ENCODE results near the gene EFCAB8.
"Not testable (repeated sequence)": the region's sequence is repeated elsewhere in the genome, so short reads cannot be mapped to it uniquely, and the experiment has no call there.

The EFCAB8 gene

GRCh38 chr20:32869562-32869961 lies 10.8 kb downstream of the EFCAB8 start:
- no peaks in the 10 kb centered on the region for H3K9me3 ChIP-seq (ENCODE audit: control insufficient read depth in 2 of 2, low read length in 2 of 2)
- H3K9ac ChIP-seq (ENCODE audit: low read length in 2 of 2) = no peak overlapping the region
- no peaks in the 10 kb centered on the region for H3K36me3 ChIP-seq (ENCODE audit: control insufficient read depth in 2 of 2, insufficient read depth in 2 of 2, low read length in 2 of 2)
- H3K4me1 ChIP-seq (ENCODE audit: control insufficient read depth, insufficient read depth, low read length) = no peaks in the 10 kb centered on the region
- no peak overlapping the region for H3K4me3 ChIP-seq (ENCODE audit: low read length in 2 of 2)
- H3K27ac ChIP-seq (ENCODE audit: low read length) = no peak overlapping the region
- H3K27me3 ChIP-seq (ENCODE audit: control insufficient read depth in 1 of 2, insufficient read depth in 2 of 2, low read length in 2 of 2) = no peaks in the 10 kb centered on the region

DNA sequence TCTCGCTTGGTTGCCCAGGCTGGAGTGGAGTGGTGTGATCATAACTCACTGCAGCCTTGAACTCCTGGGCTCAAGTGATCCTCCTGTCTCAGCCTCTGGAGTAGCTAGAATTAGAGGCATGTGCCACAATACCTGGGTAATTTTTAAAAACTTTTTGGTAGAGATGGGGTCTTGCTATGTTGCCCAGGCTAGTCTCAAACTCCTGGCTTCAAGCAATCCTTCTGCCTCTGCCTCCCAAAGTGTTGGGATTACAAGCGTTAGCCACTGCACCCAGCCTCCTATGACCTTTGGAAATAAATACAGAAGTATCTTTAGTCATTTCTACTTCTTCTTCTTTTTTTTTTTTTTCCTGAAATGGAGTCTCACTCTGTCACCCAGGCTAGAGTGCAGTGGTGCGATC lies 11.8 kb downstream of the EFCAB8 start:
- not testable (repeated sequence) for H3K36me3 ChIP-seq (ENCODE audit: control insufficient read depth in 2 of 2, insufficient read depth in 2 of 2, low read length in 2 of 2); H3K9me3 ChIP-seq (ENCODE audit: control insufficient read depth in 2 of 2, low read length in 2 of 2); H3K27ac ChIP-seq (ENCODE audit: low read length); H3K9ac ChIP-seq (ENCODE audit: low read length in 2 of 2); H3K27me3 ChIP-seq (ENCODE audit: control insufficient read depth in 1 of 2, insufficient read depth in 2 of 2, low read length in 2 of 2); H3K4me1 ChIP-seq (ENCODE audit: control insufficient read depth, insufficient read depth, low read length); H3K4me3 ChIP-seq (ENCODE audit: low read length in 2 of 2)

DNA sequence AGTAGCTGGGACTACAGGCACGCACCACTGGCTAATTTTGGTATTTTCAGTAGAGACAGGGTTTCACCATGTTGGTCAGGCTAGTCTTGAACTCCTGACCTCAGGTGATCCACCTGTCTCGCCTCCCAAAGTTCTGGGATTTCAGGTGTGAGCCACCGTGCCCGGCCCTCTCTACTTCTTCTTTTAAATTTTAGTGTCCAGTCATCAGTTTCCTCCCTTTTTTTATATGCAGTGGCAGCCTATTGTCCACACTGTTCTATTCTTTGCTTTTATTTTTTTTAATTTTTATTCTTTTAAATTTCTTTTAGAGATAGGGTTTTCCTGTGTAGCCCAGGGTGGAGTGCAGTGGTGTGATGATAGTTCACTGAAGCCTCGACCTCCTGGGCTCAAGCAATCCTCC lies 12.3 kb downstream of the EFCAB8 start:
- Histone ChIP-seq H3K9me3 (ENCODE audit: control insufficient read depth in 2 of 2, low read length in 2 of 2) (no peaks in the 10 kb centered on the region), H3K27me3 (ENCODE audit: control insufficient read depth in 1 of 2, insufficient read depth in 2 of 2, low read length in 2 of 2) (no peaks in the 10 kb centered on the region), H3K4me3 (ENCODE audit: low read length in 2 of 2) (no peak overlapping the region), H3K4me1 (ENCODE audit: control insufficient read depth, insufficient read depth, low read length) (no peaks in the 10 kb centered on the region), H3K9ac (ENCODE audit: low read length in 2 of 2) (no peak overlapping the region), H3K27ac (ENCODE audit: low read length) (no peak overlapping the region), H3K36me3 (ENCODE audit: control insufficient read depth in 2 of 2, insufficient read depth in 2 of 2, low read length in 2 of 2) (no peaks in the 10 kb centered on the region)

GRCh38 chr20:32871627-32872160 lies 13.0 kb downstream of the EFCAB8 start:
- no peaks in the 10 kb centered on the region for H3K9me3 ChIP-seq (ENCODE audit: control insufficient read depth in 2 of 2, low read length in 2 of 2)
- no peak overlapping the region for H3K27ac ChIP-seq (ENCODE audit: low read length)
- H3K4me1 ChIP-seq (ENCODE audit: control insufficient read depth, insufficient read depth, low read length) = no peaks in the 10 kb centered on the region
- no peak overlapping the region for H3K4me3 ChIP-seq (ENCODE audit: low read length in 2 of 2)
- H3K36me3 ChIP-seq (ENCODE audit: control insufficient read depth in 2 of 2, insufficient read depth in 2 of 2, low read length in 2 of 2) = no peaks in the 10 kb centered on the region
- H3K27me3 ChIP-seq (ENCODE audit: control insufficient read depth in 1 of 2, insufficient read depth in 2 of 2, low read length in 2 of 2) = no peaks in the 10 kb centered on the region
- no peak overlapping the region for H3K9ac ChIP-seq (ENCODE audit: low read length in 2 of 2)

DNA sequence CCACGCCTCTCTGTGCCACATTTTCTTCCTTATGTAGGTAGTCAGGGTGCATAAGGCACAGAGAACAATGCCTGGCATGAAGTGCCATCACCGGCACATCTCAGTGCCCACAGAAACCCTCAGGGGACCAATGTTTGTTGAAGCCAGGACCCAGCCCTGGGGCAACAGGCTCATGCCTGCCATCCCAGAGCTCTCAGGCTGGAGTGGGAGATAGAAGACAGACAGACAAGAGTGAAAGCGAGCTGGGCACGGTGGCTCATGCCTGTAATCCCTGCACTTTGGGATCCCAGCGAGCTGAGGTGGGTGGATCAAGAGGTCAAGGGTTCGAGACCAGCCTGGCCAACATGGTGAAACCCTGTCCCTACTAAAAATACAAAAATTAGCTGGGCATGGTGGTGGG lies 13.5 kb downstream of the EFCAB8 start:
- Histone ChIP-seq H3K9me3 (ENCODE audit: control insufficient read depth in 2 of 2, low read length in 2 of 2) (no peaks in the 10 kb centered on the region), H3K9ac (ENCODE audit: low read length in 2 of 2) (no peak overlapping the region), H3K4me1 (ENCODE audit: control insufficient read depth, insufficient read depth, low read length) (no peaks in the 10 kb centered on the region), H3K4me3 (ENCODE audit: low read length in 2 of 2) (no peak overlapping the region), H3K27me3 (ENCODE audit: control insufficient read depth in 1 of 2, insufficient read depth in 2 of 2, low read length in 2 of 2) (no peaks in the 10 kb centered on the region), H3K27ac (ENCODE audit: low read length) (no peak overlapping the region), H3K36me3 (ENCODE audit: control insufficient read depth in 2 of 2, insufficient read depth in 2 of 2, low read length in 2 of 2) (no peaks in the 10 kb centered on the region)

- no peak overlapping the region for H3K4me3 ChIP-seq (ENCODE audit: low read length in 2 of 2)
Observed at GRCh38 chr20:32875673-32876072, 16.9 kb downstream of the EFCAB8 start.

GRCh38 chr20:32877507-32877906 lies 18.8 kb downstream of the EFCAB8 start:
- no peak overlapping the region for H3K9ac ChIP-seq (ENCODE audit: low read length in 2 of 2)
- H3K27me3 ChIP-seq (ENCODE audit: control insufficient read depth in 1 of 2, insufficient read depth in 2 of 2, low read length in 2 of 2) = no peaks in the 10 kb centered on the region
- H3K4me1 ChIP-seq (ENCODE audit: control insufficient read depth, insufficient read depth, low read length) = peaks cover 6% of the 10 kb centered on the region
- no peaks in the 10 kb centered on the region for H3K9me3 ChIP-seq (ENCODE audit: control insufficient read depth in 2 of 2, low read length in 2 of 2)
- peak overlapping the region; percentile 31 for H3K27ac ChIP-seq (ENCODE audit: low read length)
- H3K4me3 ChIP-seq (ENCODE audit: low read length in 2 of 2) = no peak overlapping the region
- H3K36me3 ChIP-seq (ENCODE audit: control insufficient read depth in 2 of 2, insufficient read depth in 2 of 2, low read length in 2 of 2) = no peaks in the 10 kb centered on the region

More at GRCh38 chr20:32875673-32876072, 16.9 kb downstream of the EFCAB8 start:
- H3K9ac ChIP-seq (ENCODE audit: low read length in 2 of 2) = no peak overlapping the region
- no peaks in the 10 kb centered on the region for H3K9me3 ChIP-seq (ENCODE audit: control insufficient read depth in 2 of 2, low read length in 2 of 2)
- H3K36me3 ChIP-seq (ENCODE audit: control insufficient read depth in 2 of 2, insufficient read depth in 2 of 2, low read length in 2 of 2) = no peaks in the 10 kb centered on the region
- H3K4me1 ChIP-seq (ENCODE audit: control insufficient read depth, insufficient read depth, low read length) = peaks cover 6% of the 10 kb centered on the region
- H3K27me3 ChIP-seq (ENCODE audit: control insufficient read depth in 1 of 2, insufficient read depth in 2 of 2, low read length in 2 of 2) = no peaks in the 10 kb centered on the region
- no peak overlapping the region for H3K27ac ChIP-seq (ENCODE audit: low read length)

DNA sequence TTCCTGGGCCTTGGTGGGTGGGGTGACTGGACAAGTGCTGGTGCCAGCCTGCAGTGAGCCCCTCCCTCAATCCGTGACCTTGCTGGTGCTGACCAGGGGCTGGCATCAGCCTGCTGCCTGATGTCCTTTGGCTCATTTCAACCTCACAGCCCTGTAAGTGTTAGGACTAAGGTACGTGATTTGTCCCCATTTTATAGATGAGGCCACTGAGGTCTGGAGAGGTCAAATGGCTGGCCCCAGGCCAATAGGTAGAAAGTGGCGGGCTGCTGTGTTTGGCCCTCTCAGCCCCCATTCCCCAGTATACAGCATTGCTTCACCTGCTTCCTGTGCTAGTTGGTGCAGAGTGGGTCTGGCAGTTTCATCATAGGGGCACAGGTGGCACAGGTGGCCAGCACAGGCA lies 20.1 kb downstream of the EFCAB8 start:
- Histone ChIP-seq H3K4me1 (ENCODE audit: control insufficient read depth, insufficient read depth, low read length) (peaks cover 6% of the 10 kb centered on the region), H3K36me3 (ENCODE audit: control insufficient read depth in 2 of 2, insufficient read depth in 2 of 2, low read length in 2 of 2) (no peaks in the 10 kb centered on the region), H3K4me3 (ENCODE audit: low read length in 2 of 2) (no peak overlapping the region), H3K9ac (ENCODE audit: low read length in 2 of 2) (no peak overlapping the region), H3K27me3 (ENCODE audit: control insufficient read depth in 1 of 2, insufficient read depth in 2 of 2, low read length in 2 of 2) (no peaks in the 10 kb centered on the region), H3K9me3 (ENCODE audit: control insufficient read depth in 2 of 2, low read length in 2 of 2) (no peaks in the 10 kb centered on the region), H3K27ac (ENCODE audit: low read length) (peak overlapping the region; percentile 24)

DNA sequence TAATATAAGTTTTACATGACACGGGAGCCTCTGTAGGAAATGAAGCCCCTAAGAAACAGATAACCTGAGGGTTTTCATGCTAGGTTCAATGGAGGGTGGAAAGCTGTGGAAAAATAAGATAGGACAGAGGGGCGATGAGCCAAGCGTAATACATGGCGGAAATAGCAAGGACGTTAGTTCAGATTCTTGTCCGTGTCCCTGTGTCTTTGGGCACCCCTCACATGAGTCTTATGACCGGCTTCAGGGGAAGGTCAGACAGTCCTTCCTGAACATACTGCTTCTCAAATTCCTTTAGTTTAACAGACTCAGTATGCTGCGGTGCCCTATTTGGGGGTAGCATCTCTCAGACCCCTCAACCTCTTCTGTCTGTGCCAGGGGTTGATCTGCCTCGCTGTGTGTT lies 20.8 kb downstream of the EFCAB8 start:
- no peak overlapping the region for H3K4me3 ChIP-seq (ENCODE audit: low read length in 2 of 2)
- H3K9ac ChIP-seq (ENCODE audit: low read length in 2 of 2) = no peak overlapping the region
- no peak overlapping the region for H3K27ac ChIP-seq (ENCODE audit: low read length)
- H3K36me3 ChIP-seq (ENCODE audit: control insufficient read depth in 2 of 2, insufficient read depth in 2 of 2, low read length in 2 of 2) = no peaks in the 10 kb centered on the region
- H3K4me1 ChIP-seq (ENCODE audit: control insufficient read depth, insufficient read depth, low read length) = peaks cover 6% of the 10 kb centered on the region
- H3K27me3 ChIP-seq (ENCODE audit: control insufficient read depth in 1 of 2, insufficient read depth in 2 of 2, low read length in 2 of 2) = no peaks in the 10 kb centered on the region
- no peaks in the 10 kb centered on the region for H3K9me3 ChIP-seq (ENCODE audit: control insufficient read depth in 2 of 2, low read length in 2 of 2)

DNA sequence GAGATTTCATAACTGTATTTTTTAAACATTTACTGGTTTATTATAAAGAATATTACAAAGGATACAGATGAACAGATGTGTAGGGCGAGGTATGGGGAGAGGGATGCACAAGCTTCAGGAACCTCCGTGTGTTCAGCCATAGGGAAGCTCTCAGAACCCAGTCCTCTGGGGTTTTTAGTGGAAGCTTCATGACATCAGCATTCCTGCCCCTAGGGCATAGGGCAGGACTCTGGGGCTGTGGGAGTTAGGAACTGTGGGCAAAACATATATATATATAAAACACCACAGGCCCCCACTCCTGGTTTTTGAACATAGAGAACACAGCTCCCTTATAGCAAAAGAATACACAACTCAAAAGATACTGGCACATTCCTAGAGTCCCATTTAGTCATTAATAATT lies 21.9 kb downstream of the EFCAB8 start:
- H3K27me3 ChIP-seq (ENCODE audit: control insufficient read depth in 1 of 2, insufficient read depth in 2 of 2, low read length in 2 of 2) = no peaks in the 10 kb centered on the region
- no peak overlapping the region for H3K27ac ChIP-seq (ENCODE audit: low read length)
- no peak overlapping the region for H3K4me3 ChIP-seq (ENCODE audit: low read length in 2 of 2)
- H3K36me3 ChIP-seq (ENCODE audit: control insufficient read depth in 2 of 2, insufficient read depth in 2 of 2, low read length in 2 of 2) = no peaks in the 10 kb centered on the region
- no peak overlapping the region for H3K9ac ChIP-seq (ENCODE audit: low read length in 2 of 2)
- peaks cover 6% of the 10 kb centered on the region for H3K4me1 ChIP-seq (ENCODE audit: control insufficient read depth, insufficient read depth, low read length)
- no peaks in the 10 kb centered on the region for H3K9me3 ChIP-seq (ENCODE audit: control insufficient read depth in 2 of 2, low read length in 2 of 2)

DNA sequence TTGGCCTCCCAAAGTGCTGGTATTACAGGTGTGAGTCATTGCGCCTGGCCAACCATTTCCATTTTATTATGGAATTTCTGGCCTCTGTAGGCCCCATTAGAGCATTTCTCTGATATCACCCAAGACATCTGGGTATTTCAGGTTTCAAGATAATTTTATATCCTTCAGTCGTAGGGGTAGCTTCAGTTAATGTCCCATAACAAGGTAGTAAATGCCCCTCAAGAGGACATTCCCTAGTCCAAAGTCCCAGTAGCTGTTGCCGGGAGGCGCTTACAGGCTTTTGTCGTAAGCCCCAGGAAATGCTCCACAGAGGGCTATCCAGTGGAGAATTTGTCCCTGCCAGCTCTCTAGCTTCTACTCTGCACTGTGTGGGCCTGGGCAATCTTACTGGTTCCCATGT lies 24.4 kb downstream of the EFCAB8 start:
- Histone ChIP-seq H3K4me3 (ENCODE audit: low read length in 2 of 2) (no peak overlapping the region), H3K4me1 (ENCODE audit: control insufficient read depth, insufficient read depth, low read length) (peaks cover 2% of the 10 kb centered on the region), H3K27ac (ENCODE audit: low read length) (no peak overlapping the region), H3K9ac (ENCODE audit: low read length in 2 of 2) (no peak overlapping the region), H3K27me3 (ENCODE audit: control insufficient read depth in 1 of 2, insufficient read depth in 2 of 2, low read length in 2 of 2) (no peaks in the 10 kb centered on the region), H3K9me3 (ENCODE audit: control insufficient read depth in 2 of 2, low read length in 2 of 2) (no peaks in the 10 kb centered on the region), H3K36me3 (ENCODE audit: control insufficient read depth in 2 of 2, insufficient read depth in 2 of 2, low read length in 2 of 2) (no peaks in the 10 kb centered on the region)
